Natural killer cell (primary cell): ENCODE data around the gene AMDHD1. TPM values are rescaled to one million over a fixed set of nuclear protein-coding genes. Genes with fewer than 3 reads are reported as not detected.

Source experiments
- ATAC-seq, 3 donors: fragments of 150-1000 bp in 2 of 3; fragments of 200-7000 bp in 1 of 3; cut with Tn5 transposase; 1 replicate in 1 of 3; 2 replicates in 2 of 3; pipeline ENCODE4 v1.10.0; 2021; ENCODE audit warnings: mild to moderate bottlenecking in 2 of 3, moderate library complexity in 2 of 3
- DNase-seq, 2 donors: peaks; one replicate each; pipeline versions ENCODE4 v3.0.0 to v3.0.0-alpha.2; 2013 to 2021; ENCODE audit warnings: mixed read lengths in 1 of 2
- H3K27ac ChIP-seq: one replicate; pipeline ENCODE4 v1.5.1; 2013; ENCODE audit warnings: mild to moderate bottlenecking, low read length
- H3K27me3 ChIP-seq: one replicate; pipeline ENCODE4 v1.6.1; 2013; ENCODE audit warnings: low read length; ENCODE audit not compliant: control insufficient read depth, insufficient read depth
- H3K36me3 ChIP-seq: one replicate; pipeline ENCODE4 v1.6.1; 2013; ENCODE audit warnings: low read length; ENCODE audit not compliant: control insufficient read depth, insufficient read depth
- H3K4me1 ChIP-seq: one replicate; pipeline ENCODE4 v1.6.1; 2013; ENCODE audit warnings: low read length; ENCODE audit not compliant: control insufficient read depth, insufficient read depth
- H3K4me3 ChIP-seq: one replicate; pipeline ENCODE4 v1.5.1; 2013; ENCODE audit warnings: low read length
- H3K9me3 ChIP-seq: one replicate; pipeline ENCODE4 v1.6.1; 2013; ENCODE audit warnings: low read length; ENCODE audit not compliant: control insufficient read depth, insufficient read depth
- H3K27ac Mint-ChIP-seq, 2 donors: one replicate each; pipeline ENCODE4 v1.8.0; 2022; ENCODE audit warnings: mild to moderate bottlenecking in 2 of 2, mixed read lengths in 2 of 2, moderate library complexity in 1 of 2
- H3K27me3 Mint-ChIP-seq, 2 donors: one replicate each; pipeline ENCODE4 v1.8.0; 2022; ENCODE audit warnings: low read depth in 2 of 2, mixed read lengths in 2 of 2
- H3K36me3 Mint-ChIP-seq: one replicate; pipeline ENCODE4 v1.8.0; 2022; ENCODE audit warnings: mixed read lengths
- H3K4me1 Mint-ChIP-seq, 2 donors: one replicate each; pipeline ENCODE4 v1.8.0; 2022; ENCODE audit warnings: mixed read lengths in 2 of 2
- H3K4me3 Mint-ChIP-seq: one replicate; pipeline ENCODE4 v1.8.0; 2022; ENCODE audit warnings: mild to moderate bottlenecking, moderate library complexity, mixed read lengths
- H3K9me3 Mint-ChIP-seq, 2 donors: one replicate each; pipeline ENCODE4 v1.8.0; 2022; ENCODE audit warnings: mixed read lengths in 2 of 2
- CTCF ChIP-seq: fragments of 200-600 bp; IDR thresholded peaks from one replicate; pipeline ENCODE4 v1.8.0; 2022; ENCODE audit warnings: antibody characterized with exemption
- WGBS: methylation state at CpG from one replicate; pipeline ENCODE4 v1.1.7; 2013; ENCODE audit warnings: missing lambda C conversion rate; ENCODE audit not compliant: insufficient coverage; 5-methylcytosine and 5-hydroxymethylcytosine counted together
- intact Hi-C: fragments of 100-400 bp; cut with micrococcal nuclease; formaldehyde crosslinking; loops from one replicate; pipeline ENCODE4 v1.14.2; 2022
- total RNA-seq, 4 donors: library from RNA; stranded (reverse); fragments of 120-200 nt in 1 of 4; gene quantifications; one replicate each; pipeline versions ENCODE4 v1.2.3 to v1.2.4, GENCODE V29; 2013 to 2022

AMDHD1 gene
- total RNA-seq, 3 donors from 2014 or later (not counting 1 experiment from before 2014, with no cell fraction given): 1.2 to 1.6 (median 1.4) TPM

GRCh38 chr12:95998611-95999286 is 55.6 kb downstream of the AMDHD1 start:
- DNase-seq (peak in 1 of 2 donors; percentile 79), ATAC-seq (peak; percentile 92 to 98 (median 95))
- no peaks in the 10 kb centered on the region for H3K9me3 ChIP-seq
- H3K4me3 ChIP-seq: no peak overlapping the region
- Mint-ChIP-seq H3K36me3 (peaks cover 7% of the 10 kb centered on the region), H3K9me3 (no peaks in the 10 kb centered on the region), H3K27ac (no peak overlapping the region), H3K4me1 (peaks cover 7% of the 10 kb centered on the region in 2 donors), H3K27me3 (no peaks in the 10 kb centered on the region), H3K4me3 (no peak overlapping the region)
- TF ChIP-seq CTCF: peak; percentile 60
- H3K36me3 ChIP-seq: peaks cover 15% of the 10 kb centered on the region
- intact Hi-C loops: loop anchor here (1.0 kb wide), 1 partner anchor 80 kb away; no protein-coding TSS in a partner anchor
- H3K27me3 ChIP-seq: no peaks in the 10 kb centered on the region
- WGBS: 45% methylated on average over 7 of the region's 7 CpGs
- H3K27ac ChIP-seq: peak overlapping the region; percentile 27
- no peaks in the 10 kb centered on the region for H3K4me1 ChIP-seq

DNA sequence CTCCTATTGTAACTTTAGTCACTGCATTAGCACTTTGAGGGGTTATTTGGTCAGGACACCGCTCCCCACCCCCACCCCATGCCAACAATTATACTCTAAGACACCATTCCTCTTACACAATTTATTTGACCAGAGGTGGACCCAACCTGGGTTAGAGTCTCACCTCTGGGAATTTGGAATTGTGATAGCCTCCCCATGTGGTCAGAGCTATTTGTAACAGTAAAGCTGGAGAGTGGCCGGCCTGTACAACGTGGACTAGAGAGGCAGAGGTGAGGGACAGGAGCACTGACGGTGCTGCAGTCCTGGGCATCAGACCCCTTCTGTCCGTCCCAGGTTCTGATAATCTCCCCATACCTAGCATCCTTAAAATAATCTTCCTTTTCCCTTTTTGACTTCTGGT is 56.4 kb downstream of the AMDHD1 start:
- DNase-seq (no peak), ATAC-seq (no peak)
- Histone ChIP-seq H3K4me3 (no peak overlapping the region), H3K27ac (no peak overlapping the region), H3K27me3 (no peaks in the 10 kb centered on the region), H3K36me3 (peaks cover 22% of the 10 kb centered on the region), H3K9me3 (no peaks in the 10 kb centered on the region), H3K4me1 (no peaks in the 10 kb centered on the region)
- Mint-ChIP-seq H3K9me3 (no peaks in the 10 kb centered on the region), H3K36me3 (peaks cover 7% of the 10 kb centered on the region), H3K27me3 (no peaks in the 10 kb centered on the region), H3K27ac (no peak overlapping the region), H3K4me1 (peaks cover 7% of the 10 kb centered on the region in 2 donors), H3K4me3 (no peak overlapping the region)
- 83% methylated on average over 5 of the region's 5 CpGs for WGBS
- intact Hi-C loops: no loop called here
- TF ChIP-seq CTCF: no peak

GRCh38 chr12:96000858-96001257 is 57.7 kb downstream of the AMDHD1 start:
- DNase-seq (no peak), ATAC-seq (no peak)
- 100% methylated on average over 5 of the region's 5 CpGs for WGBS
- TF ChIP-seq CTCF: no peak
- no peaks in the 10 kb centered on the region for H3K9me3 Mint-ChIP-seq
- H3K4me1 Mint-ChIP-seq: peaks cover 7% of the 10 kb centered on the region in 2 donors
- no peaks in the 10 kb centered on the region for H3K27me3 Mint-ChIP-seq
- Histone ChIP-seq H3K27ac (no peak overlapping the region), H3K9me3 (no peaks in the 10 kb centered on the region), H3K36me3 (peaks cover 36% of the 10 kb centered on the region), H3K27me3 (no peaks in the 10 kb centered on the region), H3K4me3 (no peak overlapping the region), H3K4me1 (no peaks in the 10 kb centered on the region)
- H3K4me3 Mint-ChIP-seq: no peak overlapping the region
- H3K27ac Mint-ChIP-seq: no peak overlapping the region
- intact Hi-C loops: no loop called here
- H3K36me3 Mint-ChIP-seq: peaks cover 19% of the 10 kb centered on the region

DNA sequence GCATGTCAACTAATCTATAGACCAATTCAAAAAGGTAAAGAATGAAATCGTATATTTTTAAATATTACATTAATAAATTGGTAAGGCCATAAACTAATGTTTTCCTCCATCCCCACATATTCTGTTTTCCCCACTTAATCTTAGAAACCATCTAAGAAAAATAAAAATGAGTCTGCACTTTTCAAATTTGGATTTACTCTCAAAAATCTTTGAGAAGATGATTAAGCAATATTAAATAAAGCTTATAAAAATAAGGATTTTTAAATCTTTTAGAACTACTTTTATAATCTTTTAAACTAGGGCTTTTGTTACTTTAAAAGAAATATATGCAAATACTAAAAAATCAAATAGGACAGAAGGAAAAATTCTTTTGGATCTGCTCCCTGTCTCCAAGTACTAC is 63.6 kb downstream of the AMDHD1 start:
- Histone ChIP-seq H3K4me1 (no peaks in the 10 kb centered on the region), H3K27me3 (no peaks in the 10 kb centered on the region), H3K9me3 (no peaks in the 10 kb centered on the region), H3K36me3 (peaks cover 79% of the 10 kb centered on the region), H3K4me3 (no peak overlapping the region), H3K27ac (no peak overlapping the region)
- H3K9me3 Mint-ChIP-seq: no peaks in the 10 kb centered on the region
- H3K4me3 Mint-ChIP-seq: no peak overlapping the region
- ATAC-seq: no peak
- no peaks in the 10 kb centered on the region for H3K27me3 Mint-ChIP-seq
- intact Hi-C loops: no loop called here
- no peak for DNase-seq
- H3K4me1 Mint-ChIP-seq: no peaks in the 10 kb centered on the region
- no CpG with 5 or more reads among the region's 1 CpG for WGBS
- no peak overlapping the region for H3K27ac Mint-ChIP-seq
- no peak for TF ChIP-seq CTCF
- peaks cover 30% of the 10 kb centered on the region for H3K36me3 Mint-ChIP-seq
